PC-9 (cell line): ENCODE data around the gene TRIM38. TPM values are rescaled to one million over a fixed set of nuclear protein-coding genes. Genes with fewer than 3 reads are reported as not detected.
"Not testable (repeated sequence)": the region's sequence is repeated elsewhere in the genome, so short reads cannot be mapped to it uniquely, and the experiment has no call there.

Experiments used
- BruUV-seq: library from RNA; stranded (reverse); fragments of 400-500 nt; replicated peaks from 2 replicates; lab custom pipeline; 2021; lab: Mats Ljungman, UMichigan
- CTCF ChIA-PET: fragments of 300-600 bp; sonication (Branson Sonifier 250); formaldehyde crosslinking; loops from one replicate; lab custom pipeline; 2022; ENCODE audit warnings: antibody characterized with exemption; lab: Charles Lee
- POLR2A ChIA-PET: fragments of 300-600 bp; sonication (Branson Sonifier 250); formaldehyde crosslinking; loops from one replicate; lab custom pipeline; 2022; ENCODE audit warnings: antibody characterized with exemption; ENCODE audit not compliant: unreplicated experiment; lab: Charles Lee
- DNase-seq, 2 experiments: peaks; one replicate each; pipeline versions ENCODE4 v3.0.0 to v3.0.0-alpha.2; 2015 to 2022; ENCODE audit warnings: mixed read lengths in 1 of 2
- H2AFZ ChIP-seq: fragments of 200-600 bp; sonication (generic); 2 replicates; pipeline ENCODE4 v1.8.1; 2017; ENCODE audit warnings: antibody characterized with exemption
- H3F3A ChIP-seq: fragments of 200-600 bp; sonication (generic); 2 replicates; pipeline ENCODE4 v1.8.1; 2017; ENCODE audit warnings: antibody characterized with exemption, mild to moderate bottlenecking, low read depth; ENCODE audit not compliant: insufficient read depth
- H3K27ac ChIP-seq: fragments of 200-600 bp; sonication (generic); 2 replicates; pipeline ENCODE4 v1.6.1; 2016; ENCODE audit warnings: mixed run types
- H3K27me3 ChIP-seq: fragments of 200-600 bp; sonication (generic); 2 replicates; pipeline ENCODE4 v1.6.1; 2016; ENCODE audit warnings: low read depth, mixed run types; ENCODE audit not compliant: insufficient read depth
- H3K36me3 ChIP-seq: fragments of 200-600 bp; sonication (generic); 2 replicates; pipeline ENCODE4 v1.6.1; 2016; ENCODE audit warnings: low read depth, mixed run types
- H3K4me1 ChIP-seq: fragments of 200-600 bp; sonication (generic); replicated peaks from 2 replicates; pipeline ENCODE4 v1.6.1; 2016; ENCODE audit warnings: mixed run types; ENCODE audit not compliant: insufficient read depth
- H3K4me2 ChIP-seq: fragments of 200-600 bp; sonication (generic); 2 replicates; pipeline ENCODE4 v1.6.1; 2017; ENCODE audit warnings: mixed run types
- H3K4me3 ChIP-seq: fragments of 200-600 bp; sonication (generic); 2 replicates; pipeline ENCODE4 v1.6.1; 2016; ENCODE audit warnings: mixed run types
- H3K79me2 ChIP-seq: fragments of 200-600 bp; sonication (generic); 2 replicates; pipeline ENCODE4 v1.6.1; 2017; ENCODE audit warnings: low read depth, mixed run types
- H3K9me2 ChIP-seq: fragments of 200-600 bp; sonication (generic); 2 replicates; pipeline ENCODE4 v1.8.1; 2017; ENCODE audit warnings: mild to moderate bottlenecking; ENCODE audit not compliant: insufficient read depth
- H3K9me3 ChIP-seq: fragments of 200-600 bp; sonication (generic); 2 replicates; pipeline ENCODE4 v1.8.1; 2016; ENCODE audit warnings: low read depth; ENCODE audit not compliant: insufficient read depth
- H4K20me1 ChIP-seq: fragments of 200-600 bp; sonication (generic); 2 replicates; pipeline ENCODE4 v1.8.1; 2017; ENCODE audit not compliant: insufficient read depth
- CTCF ChIP-seq: fragments of 200-600 bp; sonication (generic); conservative IDR thresholded peaks from 2 replicates; pipeline ENCODE4 v1.6.1; 2017; ENCODE audit warnings: mixed run types, antibody characterized with exemption, mild to moderate bottlenecking, moderate library complexity
- EZH2 ChIP-seq: fragments of 200-600 bp; sonication (generic); IDR thresholded peaks from 2 replicates; pipeline ENCODE4 v1.8.0; 2017; ENCODE audit warnings: antibody characterized with exemption, low read depth
- intact Hi-C: fragments of 100-400 bp; cut with micrococcal nuclease; formaldehyde crosslinking; loops from one replicate; pipeline ENCODE4 v1.10.0; 2022; ENCODE audit not compliant: unreplicated experiment
- total RNA-seq: library from RNA; stranded (reverse); gene quantifications from 2 replicates; pipeline ENCODE4 v1.2.3, GENCODE V29; 2021

TRIM38 gene
- total RNA-seq, 1 experiment from 2014 or later, result 31.3 TPM

- no peak for DNase-seq
- no peak for TF ChIP-seq CTCF
- no peak for TF ChIP-seq EZH2
- Histone ChIP-seq H4K20me1 (no peaks in the 10 kb centered on the region), H3K36me3 (no peaks in the 10 kb centered on the region), H3K4me2 (no peak overlapping the region), H3F3A (no peaks in the 10 kb centered on the region), H3K27me3 (no peaks in the 10 kb centered on the region), H3K9me3 (no peaks in the 10 kb centered on the region), H3K4me1 (no peaks in the 10 kb centered on the region), H3K27ac (no peak overlapping the region), H3K4me3 (no peak overlapping the region), H2AFZ (no peak overlapping the region), H3K9me2 (no peaks in the 10 kb centered on the region), H3K79me2 (no peaks in the 10 kb centered on the region)
- ChIA-PET POLR2A (no interaction called here), CTCF (no interaction called here)
- intact Hi-C loops, result loop anchor here (5.0 kb wide), 2 partner anchors 278 to 778 kb away; no protein-coding TSS in a partner anchor
- no TSS peak for BruUV-seq
Measured at GRCh38 chr6:26000366-26001144, 38.0 kb downstream of the TRIM38 start.

GRCh38 chr6:26003102-26003694 is 40.6 kb downstream of the TRIM38 start:
- Histone ChIP-seq H3K9me2 (no peaks in the 10 kb centered on the region), H3K79me2 (no peaks in the 10 kb centered on the region), H3K4me3 (no peak overlapping the region), H4K20me1 (no peaks in the 10 kb centered on the region), H3K27ac (no peak overlapping the region), H2AFZ (no peak overlapping the region), H3K27me3 (no peaks in the 10 kb centered on the region), H3K36me3 (no peaks in the 10 kb centered on the region), H3K4me1 (no peaks in the 10 kb centered on the region), H3F3A (no peaks in the 10 kb centered on the region), H3K4me2 (no peak overlapping the region), H3K9me3 (no peaks in the 10 kb centered on the region)
- DNase-seq, result peak in 1 of 2 experiments; percentile 61
- intact Hi-C loops, result loop anchor here (2.0 to 5.0 kb wide), 4 partner anchors 112 to 781 kb away; no protein-coding TSS in a partner anchor
- BruUV-seq, result no TSS peak
- ChIA-PET CTCF (interaction anchor here (0.5 to 1.3 kb wide), 7 partner anchors 10 to 102 kb away, joined by 3 to 5 read pairs (median 4); no protein-coding TSS in a partner anchor), POLR2A (interaction anchor here (0.7 kb wide), 1 partner anchor 1271 kb away, joined by 10 read pairs; no protein-coding TSS in a partner anchor)
- TF ChIP-seq CTCF, result peak; percentile 87
- no peak for TF ChIP-seq EZH2

- intact Hi-C loops, result no loop called here
- Histone ChIP-seq H3K9me2 (no peaks in the 10 kb centered on the region), H3K4me2 (no peak overlapping the region), H3K4me1 (no peaks in the 10 kb centered on the region), H3K9me3 (no peaks in the 10 kb centered on the region), H3K27ac (no peak overlapping the region), H3F3A (no peaks in the 10 kb centered on the region), H2AFZ (no peak overlapping the region), H3K36me3 (no peaks in the 10 kb centered on the region), H3K27me3 (no peaks in the 10 kb centered on the region), H3K4me3 (no peak overlapping the region), H3K79me2 (no peaks in the 10 kb centered on the region), H4K20me1 (no peaks in the 10 kb centered on the region)
- TF ChIP-seq CTCF, result no peak
- no peak for DNase-seq
- ChIA-PET POLR2A (interaction anchor here (0.6 kb wide), 2 partner anchors 15 to 19 kb away, joined by 3 to 20 read pairs; no protein-coding TSS in a partner anchor), CTCF (interaction anchor here (1.0 to 1.1 kb wide), 2 partner anchors 9 to 11 kb away, joined by 5 read pairs; a partner anchor contains a TSS)
- no TSS peak for BruUV-seq
Measured at GRCh38 chr6:26006086-26006939, 43.7 kb downstream of the TRIM38 start.

GRCh38 chr6:26006940-26007305 is 44.3 kb downstream of the TRIM38 start:
- H3K4me1 ChIP-seq, intact Hi-C loops, H3K36me3 ChIP-seq, H2AFZ ChIP-seq, H4K20me1 ChIP-seq, H3K27ac ChIP-seq, H3K27me3 ChIP-seq, H3K9me2 ChIP-seq, POLR2A ChIA-PET, H3F3A ChIP-seq, H3K79me2 ChIP-seq, H3K4me2 ChIP-seq, H3K9me3 ChIP-seq, DNase-seq, H3K4me3 ChIP-seq, BruUV-seq: not testable (repeated sequence)
- CTCF ChIA-PET, result interaction anchor here (1.0 kb wide), 1 partner anchor 10 kb away, joined by 5 read pairs; no protein-coding TSS in a partner anchor
